K562 (cell line): Measurements from ENCODE around the gene CNKSR3.

Experiments used
- CBFA2T2 ChIP-seq: fragments of 450-650 bp; conservative IDR thresholded peaks from 2 replicates; pipeline ENCODE4 v1.6.1; 2017; ENCODE audit warnings: mild to moderate bottlenecking
- CTCF ChIP-seq, 3 experiments: IDR thresholded peaks in 2 of 3; conservative IDR thresholded peaks in 1 of 3; 2 replicates each; pipeline ENCODE4 v1.5.1; 2011 to 2012; ENCODE audit warnings: low read length in 3 of 3, mild to moderate bottlenecking in 3 of 3, control low read depth in 2 of 3, improper control_type of control experiment in 1 of 3, inconsistent platforms in 1 of 3, low read depth in 1 of 3, mixed read lengths in 1 of 3, moderate library complexity in 1 of 3; ENCODE audit not compliant: insufficient read depth in 2 of 3
- EHMT2 ChIP-seq: fragments of 450-650 bp; IDR thresholded peaks from 2 replicates; pipeline ENCODE4 v1.6.1; 2018; ENCODE audit warnings: antibody characterized with exemption
- MYNN ChIP-seq, 2 experiments: sonication (generic); formaldehyde crosslinking in 1 of 2; IDR thresholded peaks; 2 replicates each; pipeline versions ENCODE4 v1.5.0 to v1.6.1; 2016 to 2020; ENCODE audit warnings: antibody characterized with exemption in 1 of 2, missing genetic modification reagents in 1 of 2
- NFIC ChIP-seq: fragments of 450-650 bp; IDR thresholded peaks from 2 replicates; pipeline ENCODE4 v1.6.1; 2017; ENCODE audit warnings: mild to moderate bottlenecking, inconsistent platforms
- TRIM25 ChIP-seq: fragments of 450-650 bp; IDR thresholded peaks from 2 replicates; pipeline ENCODE4 v1.7.0; 2016; ENCODE audit warnings: borderline replicate concordance
- U2AF1 ChIP-seq: fragments of 200-400 bp; formaldehyde crosslinking; optimal IDR thresholded peaks from 2 replicates; pipeline ENCODE3; 2017; ENCODE audit warnings: mild to moderate bottlenecking, low read depth, low read length, moderate library complexity
- YY1 ChIP-seq, 3 experiments: IDR thresholded peaks; 2 replicates each; pipeline ENCODE4 v1.6.1; 2011; ENCODE audit warnings: low read length in 2 of 3, mild to moderate bottlenecking in 2 of 3, moderate library complexity in 2 of 3, borderline replicate concordance in 1 of 3, control low read depth in 1 of 3, low read depth in 1 of 3; ENCODE audit not compliant: insufficient read depth in 3 of 3, insufficient replicate concordance in 2 of 3, control insufficient read depth in 1 of 3, insufficient read length in 1 of 3; ENCODE audit errors: extremely low read depth in 1 of 3
- ZKSCAN3 ChIP-seq: fragments of 250-450 bp; sonication (Bioruptor Pico); IDR thresholded peaks from 2 replicates; pipeline ENCODE4 v1.4.0; 2020

GRCh38 chr6:154503658-154504057 is 6.8 kb downstream of the CNKSR3 start:
- TF ChIP-seq YY1 (IDR thresholded peaks at IDR 0.05; ENCODE audit: borderline replicate concordance in 1 of 3, control insufficient read depth in 1 of 3, extremely low read depth in 1 of 3, insufficient read depth in 3 of 3, insufficient read length in 1 of 3, insufficient replicate concordance in 2 of 3, low read depth in 1 of 3, low read length in 2 of 3): no peak
- no peak for TF ChIP-seq U2AF1
- TF ChIP-seq TRIM25: no peak
- no peak for TF ChIP-seq NFIC
- no peak for TF ChIP-seq CTCF (IDR thresholded peaks at IDR 0.05 in 2 of 3, conservative IDR thresholded peaks at IDR 0.05 in 1 of 3; ENCODE audit: insufficient read depth in 2 of 3, low read depth in 1 of 3, low read length in 3 of 3)
- no peak for TF ChIP-seq EHMT2
- no peak for TF ChIP-seq ZKSCAN3 (CRISPR knock-in tag)
- no peak for TF ChIP-seq CBFA2T2
- TF ChIP-seq MYNN (IDR thresholded peaks at IDR 0.05): no peak
- no peak for TF ChIP-seq MYNN (CRISPR knock-in tag; IDR thresholded peaks at IDR 0.05)
